RCC 7860 (cell line): ENCODE results near the gene RASL10A.

Source experiments
- DNase-seq: peaks from one replicate; pipeline ENCODE4 v3.0.0-alpha.2; 2015; ENCODE audit warnings: low spot score
- FAIRE-seq: peaks from 2 replicates; lab custom pipeline; 2012; peaks lifted over from hg19 to GRCh38; lab: Jason Lieb, UNC

RASL10A gene

DNA sequence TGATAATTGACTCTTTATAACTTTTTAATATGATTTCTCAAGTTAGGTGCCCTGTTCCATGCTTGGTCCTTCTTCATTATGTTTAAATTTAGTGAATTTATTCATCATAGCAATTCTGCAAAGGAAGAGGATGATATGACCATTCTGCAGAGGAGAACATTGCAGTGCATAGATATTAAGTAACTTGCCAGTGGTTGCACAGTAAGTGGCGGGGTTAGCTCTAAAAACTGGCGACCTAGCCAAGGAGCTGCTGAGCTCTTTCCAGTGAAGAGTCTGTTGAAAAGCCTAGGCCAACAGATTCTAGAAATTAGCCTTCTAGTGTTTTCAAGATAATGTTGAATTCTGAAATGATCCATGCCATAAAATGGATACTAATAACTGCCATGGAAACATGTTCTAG lies 42.9 kb downstream of the RASL10A start:
- FAIRE-seq, result no peak
- DNase-seq, result no peak

DNA sequence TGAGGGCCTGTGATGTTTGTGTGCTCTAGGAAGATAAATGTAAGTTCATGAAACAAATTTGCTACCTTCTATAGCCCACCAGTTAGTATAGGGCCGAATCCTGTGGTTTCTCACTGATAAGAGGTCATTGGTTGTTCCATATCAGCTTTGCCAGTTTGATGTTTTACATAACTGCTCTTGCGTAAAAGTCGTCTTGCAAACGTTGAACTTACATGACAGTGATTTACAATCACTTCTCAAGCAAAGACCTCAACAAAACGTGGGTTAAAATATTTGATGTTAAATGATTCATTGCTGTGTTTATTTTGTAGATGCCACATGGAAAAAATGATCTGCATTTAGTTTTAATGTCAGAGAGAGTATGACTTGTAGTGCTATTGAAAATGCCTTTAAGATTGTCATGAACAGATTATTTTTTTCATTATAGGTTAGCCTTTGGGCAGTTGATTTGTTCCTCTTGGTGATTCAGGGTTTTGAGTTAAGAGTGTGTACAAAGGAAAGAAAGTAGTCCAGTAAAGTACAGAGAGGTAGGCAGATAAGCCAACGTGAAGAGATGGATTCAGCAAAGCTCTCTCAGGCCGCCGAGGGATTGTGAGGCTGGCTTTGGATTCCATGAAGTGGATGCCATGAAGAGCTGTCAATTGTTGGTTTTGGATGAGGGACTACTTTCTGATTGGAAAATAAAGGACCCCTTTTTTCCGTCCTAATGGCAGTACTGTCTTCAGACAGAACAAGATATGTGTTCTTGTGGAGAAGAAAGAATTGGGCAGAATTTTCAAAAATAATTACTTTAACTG lies 44.8 kb downstream of the RASL10A start:
- DNase-seq (peak; percentile 29), FAIRE-seq (peak; percentile 48)

DNA sequence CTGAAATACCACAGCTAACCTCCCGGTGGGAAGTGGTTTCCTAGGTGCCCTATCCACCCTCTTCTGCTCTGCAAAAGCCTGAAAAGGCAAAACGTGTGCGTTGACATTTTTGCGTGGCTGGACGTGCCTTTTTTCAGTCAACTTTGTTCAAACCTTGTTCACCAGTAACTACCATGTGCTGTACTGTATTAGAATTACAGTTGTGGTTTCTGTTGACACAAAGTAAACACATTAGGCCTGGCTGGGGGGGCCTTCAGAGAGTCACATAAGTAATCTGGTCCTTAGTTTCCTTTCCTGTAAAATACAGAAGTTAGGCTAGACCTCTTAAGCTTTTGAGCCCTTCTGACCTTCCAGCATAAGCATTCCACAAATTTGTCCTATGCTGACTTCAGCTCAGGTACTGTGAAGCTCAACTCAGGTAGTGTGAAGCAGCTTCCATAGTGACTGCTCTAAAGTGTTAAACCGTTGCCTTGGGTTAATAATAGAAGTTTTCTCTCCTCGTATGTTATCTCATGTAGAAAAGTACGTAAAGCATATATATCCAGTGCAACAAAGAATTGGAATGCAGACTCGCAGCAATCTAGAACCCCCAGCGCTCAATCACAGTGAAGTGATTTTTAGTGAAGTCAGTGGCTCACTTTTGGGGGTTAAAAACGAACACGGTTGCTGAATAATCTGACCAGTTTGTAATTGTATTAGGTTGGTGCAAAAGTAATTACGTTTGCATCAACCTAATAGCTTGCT lies 45.6 kb downstream of the RASL10A start:
- FAIRE-seq, result no peak
- DNase-seq, result no peak

DNA sequence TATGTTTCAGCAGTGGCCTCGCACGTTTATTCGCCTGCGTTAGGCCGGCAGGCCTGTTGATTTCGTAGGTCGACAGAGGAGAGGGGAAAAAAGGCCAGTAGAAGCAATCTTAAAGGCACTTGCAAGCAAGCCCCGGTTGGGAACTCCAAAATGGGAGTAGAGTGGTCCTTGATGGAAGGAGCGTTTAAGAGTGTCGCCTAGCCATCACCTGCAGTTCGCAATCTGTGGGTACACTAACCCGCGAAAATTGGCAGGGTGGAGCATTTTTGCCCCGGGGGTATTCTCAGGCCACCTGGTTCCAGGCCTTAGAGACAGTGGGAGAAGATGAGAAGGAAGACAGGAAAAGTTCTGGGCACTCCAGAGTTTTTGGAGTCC lies 46.3 kb downstream of the RASL10A start:
- DNase-seq (no peak), FAIRE-seq (no peak)

DNA sequence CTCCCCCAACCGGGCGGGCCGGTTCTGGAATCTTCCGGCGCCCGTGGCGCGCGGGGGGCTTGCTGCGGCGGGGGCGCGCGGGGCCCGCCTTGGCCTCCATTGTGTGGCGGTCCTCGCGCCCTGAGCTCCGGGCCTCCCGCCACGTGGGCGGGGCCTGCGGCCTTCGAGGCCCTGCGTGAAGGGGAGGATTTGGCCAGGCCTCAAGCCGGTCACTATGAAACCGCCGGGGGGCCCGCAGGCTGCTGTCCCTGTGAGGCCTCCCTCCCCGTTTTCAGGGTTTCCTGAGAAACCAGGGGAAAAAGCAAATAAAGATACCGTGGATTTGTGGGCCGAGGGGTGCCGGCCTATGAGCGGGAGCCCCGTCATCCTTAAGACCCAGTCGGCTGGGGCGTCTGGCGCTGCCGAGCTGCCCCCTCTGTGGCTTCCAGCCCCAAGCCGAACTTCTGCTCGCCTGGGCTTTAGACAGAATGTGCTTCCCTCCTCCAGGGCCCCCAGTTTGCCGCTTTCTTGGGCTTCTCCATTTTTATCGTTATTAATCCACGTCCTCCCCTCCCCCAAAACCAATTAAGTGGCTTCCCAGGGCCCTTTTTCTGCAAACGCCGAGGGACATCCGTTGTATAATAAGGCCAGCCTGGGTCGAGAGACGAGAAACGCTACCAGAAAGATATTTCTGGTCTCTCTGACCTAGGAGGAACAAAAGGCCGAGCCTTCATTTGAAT lies 46.8 kb downstream of the RASL10A start:
- peak; percentile 25 for DNase-seq
- FAIRE-seq, result no peak

DNA sequence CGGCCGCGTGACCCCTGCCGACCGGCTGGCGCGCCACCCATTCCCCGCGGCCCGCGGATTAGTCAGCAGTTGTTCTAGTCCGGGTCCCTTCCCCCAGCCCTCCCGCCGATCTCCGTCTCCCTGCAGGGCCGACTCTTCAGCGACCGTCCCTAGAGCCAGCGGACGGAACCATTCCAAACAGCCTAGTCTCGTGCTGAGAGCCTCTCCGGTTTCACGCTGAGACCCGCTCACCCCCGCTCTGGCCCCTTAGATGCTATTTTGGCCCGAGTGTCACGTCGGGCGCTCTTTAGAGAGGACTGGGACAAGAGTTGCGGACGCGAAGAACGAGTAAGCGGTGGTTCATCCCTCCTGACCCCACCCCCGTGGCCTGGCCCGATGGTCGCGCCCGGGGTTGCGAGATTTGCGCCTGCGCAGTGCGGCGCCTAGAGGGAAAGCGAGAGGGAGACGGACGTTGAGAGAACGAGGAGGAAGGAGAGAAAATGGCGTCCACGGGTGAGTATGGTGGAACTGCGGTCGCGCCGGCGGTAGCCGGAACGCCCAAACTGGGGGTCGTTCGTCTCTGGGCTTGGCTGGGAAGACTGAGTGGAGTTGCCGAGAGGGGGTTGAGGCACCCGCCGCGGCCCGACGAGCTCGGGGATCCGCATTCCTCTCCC lies 47.5 kb downstream of the RASL10A start, which contains the start of the genes EWSR1 and RHBDD3:
Gene EWSR1, plus strand, starts transcription at position 411 of the 653 bp plus-strand sequence. Its CDS starts 69 bp downstream, at position 480.
Gene RHBDD3, minus strand, starts transcription at position 124 of the 653 bp plus-strand sequence. CDS start 2,355 bp downstream, outside the sequence.
- DNase-seq, result peak; percentile 91
- FAIRE-seq, result no peak

DNA sequence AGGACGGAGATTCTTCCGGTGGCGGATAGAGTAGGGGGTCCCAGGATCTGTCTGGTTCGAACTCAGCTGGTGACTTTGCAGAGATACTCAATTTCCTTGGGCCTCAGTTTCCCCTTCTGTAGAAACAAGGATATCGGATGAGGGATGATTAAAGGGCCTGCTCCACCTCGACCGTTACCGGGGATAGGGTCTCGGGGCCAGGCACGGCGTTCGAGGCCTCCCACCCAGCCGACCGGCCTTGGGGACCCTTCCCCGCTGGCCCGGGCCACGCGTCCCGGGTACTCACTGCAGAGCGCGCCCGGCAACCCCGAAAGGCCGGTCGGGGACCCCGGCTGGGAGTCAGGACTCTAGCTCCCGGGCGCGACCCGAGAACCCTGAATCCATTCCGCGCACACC lies 48.0 kb downstream of the RASL10A start:
- FAIRE-seq (no peak), DNase-seq (no peak)

DNA sequence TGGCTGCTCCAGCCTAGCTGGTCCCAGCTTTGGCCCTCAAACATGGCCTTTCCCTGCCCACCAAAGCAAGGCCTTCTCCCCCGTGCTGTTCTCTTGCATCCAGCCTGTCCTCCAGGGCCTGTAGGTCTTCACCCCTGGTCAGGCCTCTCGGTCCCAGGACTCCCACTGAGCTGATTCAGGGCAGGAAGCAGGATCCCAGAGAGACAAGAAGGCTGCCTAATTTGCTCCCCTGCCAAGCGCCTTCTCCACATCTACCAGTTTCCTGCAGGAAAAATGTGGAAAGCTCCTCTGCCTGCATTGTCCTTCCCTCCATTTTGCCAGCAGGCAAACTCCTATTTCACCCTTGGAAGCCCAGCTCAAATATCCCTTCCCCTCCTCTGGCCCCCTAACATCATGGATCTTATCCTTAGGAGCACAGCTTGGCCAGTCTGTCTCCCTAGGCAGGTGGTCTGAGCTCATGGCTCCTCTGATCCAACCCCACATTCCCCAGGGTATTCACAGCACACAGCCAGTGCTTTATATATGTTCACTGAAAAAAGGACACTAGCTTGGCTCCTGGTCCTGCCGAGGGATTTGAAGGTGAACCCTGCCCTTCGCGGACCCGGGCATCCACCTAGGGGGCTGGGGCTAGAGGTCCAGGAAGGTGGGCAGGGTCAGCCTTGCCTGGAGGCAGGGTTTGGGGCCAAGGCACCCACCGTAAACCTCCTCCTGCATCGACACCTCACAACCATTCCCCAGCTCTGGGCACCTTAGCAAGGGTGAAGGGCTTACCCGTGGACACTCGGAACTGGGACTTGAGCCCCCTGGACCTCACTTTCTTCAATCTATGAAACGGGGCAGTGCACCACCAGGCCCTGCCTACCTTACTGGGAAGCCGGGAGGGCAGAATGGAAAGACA lies 48.7 kb downstream of the RASL10A start:
- DNase-seq (no peak), FAIRE-seq (no peak)

DNA sequence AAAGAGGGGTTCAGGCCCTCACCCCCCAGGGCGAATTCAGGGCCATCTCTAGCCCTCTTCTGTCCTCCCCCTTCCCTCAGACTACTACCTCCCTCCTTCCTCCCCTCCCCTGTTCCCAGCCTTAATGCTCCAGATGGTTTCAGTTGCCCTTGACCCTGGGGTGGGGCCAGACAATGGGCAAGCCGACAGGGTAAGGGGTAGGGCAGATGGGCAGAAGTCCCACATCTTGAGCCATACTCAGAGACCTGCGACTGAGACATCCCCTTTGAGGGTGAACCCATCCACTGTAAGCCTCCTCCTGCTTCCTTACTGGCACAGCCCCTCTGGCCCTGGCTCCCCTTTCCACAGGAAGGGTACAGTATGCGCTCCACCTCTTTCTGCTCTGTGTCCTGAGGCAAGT lies 49.6 kb downstream of the RASL10A start:
- DNase-seq (no peak), FAIRE-seq (no peak)

DNA sequence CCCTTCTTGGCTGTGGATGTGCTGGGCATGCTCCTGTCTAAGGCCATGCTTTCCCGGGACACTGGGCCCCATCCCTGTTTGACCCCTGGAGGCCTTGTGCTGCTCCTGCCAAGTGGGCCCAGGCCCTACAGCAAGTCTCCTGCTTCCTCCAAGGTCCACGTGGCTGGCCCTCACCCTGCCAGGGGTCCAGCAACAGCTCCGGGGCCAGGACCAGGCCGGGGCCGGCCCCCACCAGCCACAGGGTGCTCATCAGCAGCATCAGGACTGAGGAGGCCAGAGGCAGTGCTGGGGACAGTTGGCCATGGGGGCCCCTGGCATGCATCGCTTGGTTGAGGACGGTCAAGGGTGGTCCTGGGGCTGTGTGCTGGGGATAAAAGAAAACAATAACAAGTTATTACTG lies 50.2 kb downstream of the RASL10A start:
- no peak for FAIRE-seq
- no peak for DNase-seq

DNA sequence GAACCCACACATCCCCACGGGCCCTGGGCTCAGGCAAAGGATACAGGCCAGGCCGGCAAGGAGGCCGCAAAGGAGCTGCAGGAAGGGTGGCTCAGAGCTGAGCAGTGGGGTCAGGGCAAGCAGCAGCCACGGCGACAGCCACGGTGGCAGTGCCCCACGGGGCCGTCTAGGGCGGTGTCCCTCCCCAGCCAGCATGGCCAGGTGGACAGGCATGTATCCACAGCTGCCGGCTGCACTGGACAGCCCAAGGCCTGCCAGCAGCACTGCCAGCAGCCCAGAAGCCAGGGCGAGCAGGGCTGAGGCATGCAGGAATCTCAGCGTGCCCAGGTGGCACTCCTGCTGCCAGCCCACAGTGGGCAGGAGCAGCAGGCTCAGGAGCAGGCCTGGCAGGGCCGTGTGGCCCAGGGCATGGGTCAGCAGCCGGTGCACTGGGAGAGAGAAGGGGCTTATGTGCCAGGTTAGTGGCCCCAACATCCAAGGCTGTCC lies 51.7 kb downstream of the RASL10A start:
- no peak for FAIRE-seq
- no peak for DNase-seq
